OCI-LY3 (cell line): Measurements from ENCODE around the gene PIM3.
A peak's percentile ranks its signal among the peaks of the same experiment; 100 is the strongest.

Source experiments
- H2AFZ ChIP-seq: fragments of 200-600, 300-600 bp; shearing (Covaris generic); 2 replicates; pipeline ENCODE4 v1.6.0; 2014; ENCODE audit warnings: antibody characterized with exemption, low read depth, low read length
- H3K27ac ChIP-seq: fragments of 200-600, 300-600 bp; sonication (generic); 2 replicates; pipeline ENCODE4 v1.5.1; 2014; ENCODE audit warnings: mild to moderate bottlenecking, low read length, moderate library complexity, mixed read lengths
- H3K27me3 ChIP-seq: fragments of 200-600, 300-600 bp; sonication (generic); 2 replicates; pipeline ENCODE4 v1.6.1; 2014; ENCODE audit warnings: low read depth, low read length, mixed read lengths
- H3K36me3 ChIP-seq: fragments of 200-600, 300-600 bp; sonication (generic); replicated peaks from 2 replicates; pipeline ENCODE3; 2014; ENCODE audit warnings: low read depth, low read length, mixed read lengths
- H3K4me1 ChIP-seq: fragments of 300-600, 200-600 bp; sonication (generic); 2 replicates; pipeline ENCODE4 v1.6.1; 2014; ENCODE audit warnings: low read length, mixed read lengths
- H3K4me2 ChIP-seq: fragments of 200-600, 300-600 bp; sonication (generic); 2 replicates; pipeline ENCODE4 v1.6.1; 2014; ENCODE audit warnings: low read length, mixed read lengths
- H3K4me3 ChIP-seq: fragments of 300-600, 200-600 bp; sonication (generic); 2 replicates; pipeline ENCODE4 v1.5.1; 2014; ENCODE audit warnings: antibody characterized with exemption, mild to moderate bottlenecking, low read length, moderate library complexity
- H3K79me2 ChIP-seq: fragments of 300-600, 200-600 bp; shearing (Covaris generic); 2 replicates; pipeline ENCODE4 v1.6.1; 2014; ENCODE audit warnings: mild to moderate bottlenecking, low read length, mixed read lengths
- H3K9ac ChIP-seq: fragments of 300-600, 200-600 bp; shearing (Covaris generic); 2 replicates; pipeline ENCODE4 v1.6.0; 2014; ENCODE audit warnings: mild to moderate bottlenecking, low read length, moderate library complexity
- H3K9me3 ChIP-seq: fragments of 200-600, 300-600 bp; shearing (Covaris generic); 2 replicates; pipeline ENCODE4 v1.6.1; 2014; ENCODE audit warnings: low read length, mixed read lengths; ENCODE audit not compliant: insufficient read depth
- H4K20me1 ChIP-seq: fragments of 200-600, 300-600 bp; sonication (generic); 2 replicates; pipeline ENCODE4 v1.6.1; 2016; ENCODE audit warnings: low read length, mixed read lengths; ENCODE audit not compliant: insufficient read depth
- EZH2phosphoT487 ChIP-seq: fragments of 200-600 bp; shearing (Covaris generic); IDR thresholded peaks from 2 replicates; pipeline ENCODE4 v1.6.1; 2018; ENCODE audit warnings: antibody characterized with exemption, mixed run types, low read depth
- TF ChIP-seq, protein P1 (sequence below): fragments of 200-600, 300-600 bp; sonication (generic); IDR thresholded peaks from 2 replicates; pipeline ENCODE4 v1.5.1; 2014; ENCODE audit warnings: antibody characterized with exemption, low read length, low read depth

The PIM3 gene

DNA sequence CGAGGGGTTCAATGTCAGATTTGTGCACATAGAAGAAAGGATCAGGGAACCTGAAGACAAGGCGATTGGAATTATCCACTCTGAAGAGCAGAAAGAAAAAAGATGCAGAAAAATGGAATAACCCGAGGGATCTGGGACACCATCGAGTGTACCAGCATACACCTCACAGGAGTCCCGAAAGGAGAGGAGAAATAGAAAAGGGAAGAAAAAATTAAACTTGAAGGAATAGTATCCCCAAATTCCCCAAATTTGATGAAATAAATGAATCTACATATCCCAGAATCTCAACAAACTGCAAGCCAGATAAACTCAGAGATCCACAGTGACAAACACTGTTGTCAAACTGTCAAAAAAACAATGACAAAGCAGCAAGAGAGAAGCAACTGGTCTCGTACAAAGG is 30.6 kb downstream of the PIM3 start:
- Histone ChIP-seq H3K9me3 (no peaks in the 10 kb centered on the region), H3K79me2 (no peaks in the 10 kb centered on the region)

DNA sequence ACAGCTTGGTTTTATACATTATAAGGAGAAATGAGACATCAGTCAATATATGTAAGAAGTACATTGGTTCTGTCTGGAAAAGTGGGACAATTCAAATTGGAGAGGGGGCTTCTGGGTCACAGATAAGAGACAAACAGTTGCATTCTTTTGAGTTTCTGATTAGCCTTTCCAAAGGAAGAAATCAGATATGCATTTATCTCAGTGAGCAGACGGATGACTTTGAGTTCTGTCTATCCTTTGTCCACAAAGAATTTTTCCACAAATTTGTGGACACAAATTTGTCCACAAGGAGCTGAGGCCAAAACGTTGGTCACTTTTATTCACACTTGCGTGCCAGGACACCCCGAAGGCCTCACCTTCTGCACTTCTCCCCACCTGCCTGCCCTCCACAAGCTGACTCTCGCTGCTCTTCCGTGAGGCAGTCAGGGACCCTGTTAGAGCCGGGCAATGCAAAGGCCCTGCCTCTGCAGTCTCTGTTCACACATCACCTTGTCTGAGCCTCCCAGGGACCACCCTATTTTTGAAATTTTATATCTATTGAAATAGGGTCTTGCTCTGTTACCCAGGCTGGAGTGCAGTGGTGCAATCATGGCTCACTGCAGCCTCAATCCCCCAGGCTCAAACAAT is 31.4 kb downstream of the PIM3 start:
- H3K4me3 ChIP-seq: no peak overlapping the region
- H3K9me3 ChIP-seq: no peaks in the 10 kb centered on the region
- TF ChIP-seq, protein P1, sequence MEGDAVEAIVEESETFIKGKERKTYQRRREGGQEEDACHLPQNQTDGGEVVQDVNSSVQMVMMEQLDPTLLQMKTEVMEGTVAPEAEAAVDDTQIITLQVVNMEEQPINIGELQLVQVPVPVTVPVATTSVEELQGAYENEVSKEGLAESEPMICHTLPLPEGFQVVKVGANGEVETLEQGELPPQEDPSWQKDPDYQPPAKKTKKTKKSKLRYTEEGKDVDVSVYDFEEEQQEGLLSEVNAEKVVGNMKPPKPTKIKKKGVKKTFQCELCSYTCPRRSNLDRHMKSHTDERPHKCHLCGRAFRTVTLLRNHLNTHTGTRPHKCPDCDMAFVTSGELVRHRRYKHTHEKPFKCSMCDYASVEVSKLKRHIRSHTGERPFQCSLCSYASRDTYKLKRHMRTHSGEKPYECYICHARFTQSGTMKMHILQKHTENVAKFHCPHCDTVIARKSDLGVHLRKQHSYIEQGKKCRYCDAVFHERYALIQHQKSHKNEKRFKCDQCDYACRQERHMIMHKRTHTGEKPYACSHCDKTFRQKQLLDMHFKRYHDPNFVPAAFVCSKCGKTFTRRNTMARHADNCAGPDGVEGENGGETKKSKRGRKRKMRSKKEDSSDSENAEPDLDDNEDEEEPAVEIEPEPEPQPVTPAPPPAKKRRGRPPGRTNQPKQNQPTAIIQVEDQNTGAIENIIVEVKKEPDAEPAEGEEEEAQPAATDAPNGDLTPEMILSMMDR: no peak
- TF ChIP-seq EZH2phosphoT487: no peak
- H3K9ac ChIP-seq: no peak overlapping the region
- H3K4me1 ChIP-seq: peaks cover 8% of the 10 kb centered on the region
- no peaks in the 10 kb centered on the region for H4K20me1 ChIP-seq
- H3K27ac ChIP-seq: no peak overlapping the region
- H3K27me3 ChIP-seq: no peaks in the 10 kb centered on the region; the same call in 1 of the 2 replicates
- H3K79me2 ChIP-seq: no peaks in the 10 kb centered on the region
- H2AFZ ChIP-seq: no peak overlapping the region
- no peak overlapping the region for H3K4me2 ChIP-seq
- H3K36me3 ChIP-seq: no peaks in the 10 kb centered on the region

More for the DNA sequence above, 30.6 kb downstream of the PIM3 start:
- Histone ChIP-seq H3K4me2 (no peak overlapping the region), H3K27me3 (no peaks in the 10 kb centered on the region; the same call in 1 of the 2 replicates), H3K9ac (no peak overlapping the region), H3K4me3 (no peak overlapping the region), H4K20me1 (no peaks in the 10 kb centered on the region), H3K36me3 (no peaks in the 10 kb centered on the region), H3K27ac (no peak overlapping the region), H2AFZ (no peak overlapping the region), H3K4me1 (peaks cover 8% of the 10 kb centered on the region)
- TF ChIP-seq, protein P1: no peak
- no peak for TF ChIP-seq EZH2phosphoT487

DNA sequence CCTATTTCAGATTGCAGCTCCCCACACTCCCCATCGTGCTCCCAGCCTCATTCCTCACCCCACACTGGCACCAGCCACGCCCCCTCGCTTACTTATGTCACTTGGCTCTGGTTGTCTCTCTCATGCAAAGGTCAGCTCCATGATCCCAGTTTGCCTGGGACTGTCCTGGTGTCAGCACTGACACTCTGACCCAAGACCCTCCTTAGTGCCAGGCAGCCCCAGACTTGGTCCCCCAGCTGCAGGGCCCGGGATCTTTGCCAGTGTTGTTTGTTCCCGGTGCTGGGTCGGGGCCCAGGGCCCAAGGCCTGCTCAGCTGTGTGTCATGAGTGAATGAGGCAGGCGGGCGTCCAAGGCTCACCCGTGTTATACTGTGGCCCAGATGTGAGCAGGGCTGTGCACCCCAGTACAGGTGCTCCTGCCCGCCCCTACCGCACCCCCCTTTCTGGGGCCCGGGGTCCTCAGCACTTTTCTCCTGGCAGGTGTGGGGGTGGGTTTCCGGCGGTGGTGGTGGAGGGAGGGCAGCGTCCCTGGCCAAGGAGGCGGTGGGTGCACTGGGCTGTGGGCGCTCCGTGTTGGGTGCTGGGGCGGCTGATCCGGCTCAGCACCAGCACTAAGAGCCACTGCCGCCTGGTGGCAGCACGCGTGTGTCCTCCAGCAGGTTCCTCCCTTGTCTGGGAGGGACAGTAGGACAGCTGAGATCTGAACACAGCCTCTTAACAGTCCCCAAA is 32.5 kb downstream of the PIM3 start:
- peak overlapping the region; percentile 71 for H3K4me3 ChIP-seq
- peak overlapping the region; percentile 37; the same call in 1 of the 2 replicates for H3K9ac ChIP-seq
- H3K9me3 ChIP-seq: no peaks in the 10 kb centered on the region
- H4K20me1 ChIP-seq: no peaks in the 10 kb centered on the region
- no peaks in the 10 kb centered on the region; the same call in 1 of the 2 replicates for H3K27me3 ChIP-seq
- H2AFZ ChIP-seq: peak overlapping the region; percentile 36; the same call in 1 of the 2 replicates
- no peaks in the 10 kb centered on the region for H3K36me3 ChIP-seq
- no peaks in the 10 kb centered on the region for H3K79me2 ChIP-seq
- H3K4me1 ChIP-seq: peaks cover 8% of the 10 kb centered on the region
- TF ChIP-seq EZH2phosphoT487: no peak
- TF ChIP-seq, protein P1: peak; percentile 70
- H3K4me2 ChIP-seq: peak overlapping the region; percentile 74
- H3K27ac ChIP-seq: no peak overlapping the region

DNA sequence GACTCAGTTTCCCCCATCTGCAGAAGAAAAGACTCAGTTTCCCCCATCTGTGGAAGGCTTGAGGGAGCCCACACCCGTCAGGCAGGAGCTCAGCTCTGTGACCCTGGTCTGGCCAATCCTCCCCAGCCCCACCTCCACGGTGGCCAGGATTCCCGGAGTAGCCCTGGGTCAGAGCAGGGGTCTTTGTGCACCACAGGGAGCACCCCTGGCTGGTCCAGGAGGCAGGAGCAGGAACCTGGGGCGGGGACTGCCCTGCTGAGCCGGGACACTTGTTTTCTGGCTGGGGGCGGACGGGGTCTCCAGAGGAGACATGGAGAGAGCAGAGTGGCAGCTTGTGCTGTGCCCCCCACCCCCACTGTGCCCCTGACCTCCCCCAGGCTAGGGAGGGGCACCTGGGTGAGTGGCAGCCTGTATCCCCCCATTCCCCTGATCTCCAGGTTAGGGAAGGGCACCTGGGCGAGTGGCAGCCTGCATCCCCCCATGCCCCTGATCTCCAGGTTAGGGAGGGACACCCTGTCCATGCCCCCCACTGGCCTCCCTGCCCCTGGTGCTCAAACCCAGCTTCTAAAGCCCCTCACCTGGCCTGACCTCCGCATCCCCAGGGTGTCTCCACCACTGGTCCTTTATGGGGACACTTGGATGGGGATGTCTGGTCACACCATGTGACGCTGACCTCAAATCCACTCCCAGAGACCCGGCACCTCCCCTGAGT is 33.2 kb downstream of the PIM3 start:
- Histone ChIP-seq H3K27me3 (no peaks in the 10 kb centered on the region; the same call in 1 of the 2 replicates), H2AFZ (no peak overlapping the region), H3K4me3 (no peak overlapping the region), H4K20me1 (no peaks in the 10 kb centered on the region), H3K79me2 (no peaks in the 10 kb centered on the region), H3K9ac (no peak overlapping the region), H3K4me2 (peak overlapping the region; percentile 74), H3K4me1 (peaks cover 8% of the 10 kb centered on the region), H3K27ac (no peak overlapping the region), H3K36me3 (no peaks in the 10 kb centered on the region), H3K9me3 (no peaks in the 10 kb centered on the region)
- no peak for TF ChIP-seq EZH2phosphoT487
- TF ChIP-seq, protein P1: no peak
